Measurements from ENCODE around the gene GID8.

DNA sequence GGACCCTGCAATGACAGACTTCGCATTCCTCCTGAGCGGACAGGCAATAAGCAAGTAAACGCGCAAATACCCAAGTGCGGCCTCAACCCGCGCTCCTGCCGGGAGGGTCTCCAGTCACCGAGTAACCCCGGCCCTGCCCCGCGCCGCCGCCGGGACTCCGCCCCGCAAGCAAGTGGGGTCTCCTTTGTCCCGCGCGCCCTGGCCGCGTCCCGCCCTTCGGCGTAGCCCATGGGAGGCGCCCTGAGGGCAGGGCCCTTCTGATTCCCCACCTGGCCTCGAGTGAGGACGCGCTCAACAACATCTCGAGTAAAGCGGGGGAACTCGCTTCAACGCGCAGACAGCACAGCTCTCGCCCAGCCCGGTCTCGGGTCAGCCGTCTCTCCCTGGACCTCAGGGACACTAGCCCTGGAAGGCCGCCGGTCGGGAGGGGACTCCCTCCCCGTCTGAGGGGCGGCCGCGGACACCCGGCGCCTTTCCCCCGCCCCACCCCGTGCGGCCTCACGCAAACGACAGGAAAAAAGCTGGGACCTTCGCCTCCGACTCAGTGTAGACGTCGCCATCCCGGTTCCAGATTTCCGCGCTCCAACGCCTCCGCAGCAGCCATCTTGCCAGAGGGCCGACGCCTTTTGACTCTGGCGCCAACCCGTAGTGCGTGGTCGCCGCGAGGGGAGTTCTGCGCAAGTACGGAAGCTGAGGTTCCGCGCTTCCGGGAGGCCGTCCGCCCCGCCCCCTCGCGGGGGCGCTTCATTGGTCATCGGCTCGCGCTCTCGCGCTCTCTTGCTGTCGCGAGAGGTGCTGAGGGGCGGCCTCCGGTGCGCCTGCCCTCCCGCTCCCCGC is 461 bp upstream of the GID8 start:
- TF ChIP-seq KDM5A (IDR thresholded peaks at IDR 0.05) (peak; percentile 91), BCL3 (IDR thresholded peaks at IDR 0.05) (no peak; the same call in 2 of the 3 replicates), PHF8 (IDR thresholded peaks at IDR 0.05; ENCODE audit: borderline replicate concordance, low read depth) (peak; percentile 88), POLR2A (IDR thresholded peaks at IDR 0.05; ENCODE audit: low read length) (peak; percentile 75), SMC3 (IDR thresholded peaks at IDR 0.05) (no peak)
- TF ChIP-seq, protein P1, sequence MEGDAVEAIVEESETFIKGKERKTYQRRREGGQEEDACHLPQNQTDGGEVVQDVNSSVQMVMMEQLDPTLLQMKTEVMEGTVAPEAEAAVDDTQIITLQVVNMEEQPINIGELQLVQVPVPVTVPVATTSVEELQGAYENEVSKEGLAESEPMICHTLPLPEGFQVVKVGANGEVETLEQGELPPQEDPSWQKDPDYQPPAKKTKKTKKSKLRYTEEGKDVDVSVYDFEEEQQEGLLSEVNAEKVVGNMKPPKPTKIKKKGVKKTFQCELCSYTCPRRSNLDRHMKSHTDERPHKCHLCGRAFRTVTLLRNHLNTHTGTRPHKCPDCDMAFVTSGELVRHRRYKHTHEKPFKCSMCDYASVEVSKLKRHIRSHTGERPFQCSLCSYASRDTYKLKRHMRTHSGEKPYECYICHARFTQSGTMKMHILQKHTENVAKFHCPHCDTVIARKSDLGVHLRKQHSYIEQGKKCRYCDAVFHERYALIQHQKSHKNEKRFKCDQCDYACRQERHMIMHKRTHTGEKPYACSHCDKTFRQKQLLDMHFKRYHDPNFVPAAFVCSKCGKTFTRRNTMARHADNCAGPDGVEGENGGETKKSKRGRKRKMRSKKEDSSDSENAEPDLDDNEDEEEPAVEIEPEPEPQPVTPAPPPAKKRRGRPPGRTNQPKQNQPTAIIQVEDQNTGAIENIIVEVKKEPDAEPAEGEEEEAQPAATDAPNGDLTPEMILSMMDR (IDR thresholded peaks at IDR 0.05) = no peak

All from A549 (cell line).